OCI-LY3 (cell line): ENCODE measurements around the gene DDX1.

Experiments used
- EZH2phosphoT487 ChIP-seq: fragments of 200-600 bp; shearing (Covaris generic); IDR thresholded peaks from 2 replicates; pipeline ENCODE4 v1.6.1; 2018; ENCODE audit warnings: antibody characterized with exemption, mixed run types, low read depth
- TF ChIP-seq, protein P1 (sequence below): fragments of 200-600, 300-600 bp; sonication (generic); IDR thresholded peaks from 2 replicates; pipeline ENCODE4 v1.5.1; 2014; ENCODE audit warnings: antibody characterized with exemption, low read length, low read depth

- TF ChIP-seq, protein P1, sequence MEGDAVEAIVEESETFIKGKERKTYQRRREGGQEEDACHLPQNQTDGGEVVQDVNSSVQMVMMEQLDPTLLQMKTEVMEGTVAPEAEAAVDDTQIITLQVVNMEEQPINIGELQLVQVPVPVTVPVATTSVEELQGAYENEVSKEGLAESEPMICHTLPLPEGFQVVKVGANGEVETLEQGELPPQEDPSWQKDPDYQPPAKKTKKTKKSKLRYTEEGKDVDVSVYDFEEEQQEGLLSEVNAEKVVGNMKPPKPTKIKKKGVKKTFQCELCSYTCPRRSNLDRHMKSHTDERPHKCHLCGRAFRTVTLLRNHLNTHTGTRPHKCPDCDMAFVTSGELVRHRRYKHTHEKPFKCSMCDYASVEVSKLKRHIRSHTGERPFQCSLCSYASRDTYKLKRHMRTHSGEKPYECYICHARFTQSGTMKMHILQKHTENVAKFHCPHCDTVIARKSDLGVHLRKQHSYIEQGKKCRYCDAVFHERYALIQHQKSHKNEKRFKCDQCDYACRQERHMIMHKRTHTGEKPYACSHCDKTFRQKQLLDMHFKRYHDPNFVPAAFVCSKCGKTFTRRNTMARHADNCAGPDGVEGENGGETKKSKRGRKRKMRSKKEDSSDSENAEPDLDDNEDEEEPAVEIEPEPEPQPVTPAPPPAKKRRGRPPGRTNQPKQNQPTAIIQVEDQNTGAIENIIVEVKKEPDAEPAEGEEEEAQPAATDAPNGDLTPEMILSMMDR = no peak
- no peak for TF ChIP-seq EZH2phosphoT487
These were observed 16.7 kb downstream of the DDX1 start for GRCh38 chr2:15608392-15608761.
